Measurements from ENCODE around the gene SBNO1.
"Not testable (repeated sequence)": the region's sequence is repeated elsewhere in the genome, so short reads cannot be mapped to it uniquely, and the experiment has no call there.

SBNO1 gene

GRCh38 chr12:123270214-123271000 lies 94.2 kb downstream of the SBNO1 start:
- no peak for DNase-seq (ENCODE audit: low read depth)

- no peak for DNase-seq (ENCODE audit: low read depth)
Measured at GRCh38 chr12:123269896-123270213, 94.8 kb downstream of the SBNO1 start.

- DNase-seq (ENCODE audit: low read depth), result no peak
Measured at GRCh38 chr12:123269395-123269892, 95.2 kb downstream of the SBNO1 start.

GRCh38 chr12:123268850-123269249 lies 95.8 kb downstream of the SBNO1 start:
- DNase-seq (ENCODE audit: low read depth), result no peak

- DNase-seq (ENCODE audit: low read depth), result no peak
Measured at GRCh38 chr12:123267991-123268843, 96.4 kb downstream of the SBNO1 start.

GRCh38 chr12:123267335-123267920 lies 97.2 kb downstream of the SBNO1 start:
- no peak for DNase-seq (ENCODE audit: low read depth)

GRCh38 chr12:123266679-123267277 lies 97.9 kb downstream of the SBNO1 start:
- DNase-seq (ENCODE audit: low read depth), result no peak

GRCh38 chr12:123265851-123266678 lies 98.6 kb downstream of the SBNO1 start:
- DNase-seq (ENCODE audit: low read depth), result no peak

GRCh38 chr12:123264642-123265041 lies 100.0 kb downstream of the SBNO1 start:
- no peak for DNase-seq (ENCODE audit: low read depth)

- no peak for DNase-seq (ENCODE audit: low read depth)
Measured at GRCh38 chr12:123263196-123263817, 101.3 kb downstream of the SBNO1 start.

- no peak for DNase-seq (ENCODE audit: low read depth)
Measured at GRCh38 chr12:123261196-123261595, 103.5 kb downstream of the SBNO1 start.

GRCh38 chr12:123260081-123260480 lies 104.6 kb downstream of the SBNO1 start:
- DNase-seq (ENCODE audit: low read depth), result no peak

- no peak for DNase-seq (ENCODE audit: low read depth)
Measured at GRCh38 chr12:123258593-123258992, 106.1 kb downstream of the SBNO1 start.

GRCh38 chr12:123254853-123255446 lies 109.7 kb downstream of the SBNO1 start:
- DNase-seq (ENCODE audit: low read depth), result no peak

- DNase-seq (ENCODE audit: low read depth), result no peak
Measured at GRCh38 chr12:123253641-123254459, 110.8 kb downstream of the SBNO1 start.

- DNase-seq (ENCODE audit: low read depth), result not testable (repeated sequence)
Measured at GRCh38 chr12:123252365-123252764, 112.3 kb downstream of the SBNO1 start.

- DNase-seq (ENCODE audit: low read depth), result no peak
Measured at GRCh38 chr12:123251403-123252076, 113.1 kb downstream of the SBNO1 start.

GRCh38 chr12:123250471-123251383 lies 113.9 kb downstream of the SBNO1 start:
- DNase-seq (ENCODE audit: low read depth), result no peak

Measured in stimulated activated CD8-positive, alpha-beta memory T cell treated with anti-CD3 and anti-CD28 coated beads, Interleukin-15, amount 100 ng/mL, for 24 hours (primary cell).